ENCODE data around the gene CFAP298. TPM values are rescaled to one million over a fixed set of nuclear protein-coding genes. Genes with fewer than 3 reads are reported as not detected.

CFAP298 gene
- total and polyA plus RNA-seq, 10 of the 15 experiments (the other 5 are each of a cell fraction or from before 2014, with no cell fraction given): 9.5 to 79.1 (median 30.2) TPM

GRCh38 chr21:32578107-32578691 is 34.0 kb downstream of the CFAP298 start:
- no peak for DNase-seq (ENCODE audit: low read depth, low spot score)
- TF ChIP-seq CEBPB (IDR thresholded peaks at IDR 0.05; ENCODE audit: borderline replicate concordance in 1 of 2, low read depth in 2 of 2, low read length in 2 of 2): no peak
- no peak for TF ChIP-seq BACH1 (IDR thresholded peaks at IDR 0.05; ENCODE audit: borderline replicate concordance)
- TF ChIP-seq ZNF592 (IDR thresholded peaks at IDR 0.05): no peak
- no peak for TF ChIP-seq ELK1 (IDR thresholded peaks at IDR 0.05; ENCODE audit: low read depth, low read length)
- no peak for TF ChIP-seq MXI1 (IDR thresholded peaks at IDR 0.05; ENCODE audit: low read depth, low read length)
- no peak for TF ChIP-seq NKRF (conservative IDR thresholded peaks at IDR 0.05)
- no peak for TF ChIP-seq TARDBP (IDR thresholded peaks at IDR 0.05; ENCODE audit: borderline replicate concordance)
- TF ChIP-seq NR2C2 (IDR thresholded peaks at IDR 0.05; ENCODE audit: borderline replicate concordance, control insufficient read depth, insufficient read length, low read depth): no peak
- TF ChIP-seq IKZF1 (conservative IDR thresholded peaks at IDR 0.05): no peak
- TF ChIP-seq BCL3 (IDR thresholded peaks at IDR 0.05; ENCODE audit: borderline replicate concordance, insufficient read depth, low read depth, low read length, poor library complexity, severe bottlenecking): no peak
- TF ChIP-seq ZNF274 (IDR thresholded peaks at IDR 0.05; ENCODE audit: insufficient read depth, insufficient read length): no peak
- no peak for TF ChIP-seq BHLHE40 (IDR thresholded peaks at IDR 0.05; ENCODE audit: borderline replicate concordance in 1 of 2, low read depth in 2 of 2, low read length in 1 of 2)
- TF ChIP-seq CHD4 (IDR thresholded peaks at IDR 0.05): no peak

More at GRCh38 chr21:32578107-32578691, 34.0 kb downstream of the CFAP298 start:
- Histone ChIP-seq H3K79me2 (ENCODE audit: control insufficient read depth, insufficient read depth, low read length) (no peaks in the 10 kb centered on the region), H3K9me3 (replicated peaks; ENCODE audit: control insufficient read depth, insufficient read depth, low read length) (no peaks in the 10 kb centered on the region), H3K4me2 (ENCODE audit: control insufficient read depth, insufficient read depth) (no peak overlapping the region), H3K27ac (ENCODE audit: control insufficient read depth, insufficient read depth) (no peak overlapping the region), H3K27me3 (replicated peaks in 1 of 2; ENCODE audit: control insufficient read depth in 2 of 2, insufficient read depth in 2 of 2, low read length in 1 of 2) (no peaks in the 10 kb centered on the region; a peak in 1 of 4 replicates), H2AFZ (ENCODE audit: control insufficient read depth, low read depth, low read length) (no peak overlapping the region), H3K4me1 (ENCODE audit: control insufficient read depth, insufficient read depth, low read length) (no peaks in the 10 kb centered on the region), H3K9ac (ENCODE audit: control insufficient read depth, insufficient read depth, low read length) (no peak overlapping the region), H3K4me3 (no peak overlapping the region), H3K36me3 (ENCODE audit: control insufficient read depth in 2 of 2, insufficient read depth in 2 of 2, low read length in 1 of 2) (no peaks in the 10 kb centered on the region), H4K20me1 (ENCODE audit: control insufficient read depth, insufficient read depth) (no peaks in the 10 kb centered on the region)
- SMC1A ChIA-PET (ENCODE audit: uncharacterized antibody, unreplicated experiment): no interaction called here
- ATAC-seq (0 out of 3 replicates have a peak, but pooled peaks have one; percentile 40), FAIRE-seq (no peak)
- RAD21 ChIA-PET (ENCODE audit: unreplicated experiment): no interaction called here
- CTCF ChIA-PET: interaction anchor here (0.9 kb wide), 1 partner anchor 23 kb away, joined by 3 read pairs; no protein-coding TSS in a partner anchor
- WGBS (ENCODE audit: insufficient coverage, insufficient replicate concordance, low lambda C conversion rate, missing lambda C conversion rate): 52% methylated on average over 15 of the region's 15 CpGs
- BruUV-seq (replicated peaks): no TSS peak
- intact Hi-C loops (cut with micrococcal nuclease; ENCODE audit: unreplicated experiment) (no loop called here), in situ Hi-C loops (cut with MboI) (no loop called here)
- POLR2A ChIA-PET: no interaction called here
